HG02759 (cell line): ENCODE results near the gene FXYD7.
"Not testable (repeated sequence)": the region's sequence is repeated elsewhere in the genome, so short reads cannot be mapped to it uniquely, and the experiment has no call there.

Experiments
- ATAC-seq: cut with Tn5 transposase; IDR thresholded peaks from one replicate; pipeline ENCODE4 v1.9.1; 2021; ENCODE audit warnings: mild to moderate bottlenecking, moderate library complexity; ENCODE audit not compliant: unreplicated experiment

FXYD7 gene

GRCh38 chr19:35143231-35143715 lies at the start of gene FXYD7:
TSS of gene FXYD7 (plus strand) at chr19:35143255. CDS start at chr19:35143334, 79 bp downstream.
- ATAC-seq: no peak

DNA sequence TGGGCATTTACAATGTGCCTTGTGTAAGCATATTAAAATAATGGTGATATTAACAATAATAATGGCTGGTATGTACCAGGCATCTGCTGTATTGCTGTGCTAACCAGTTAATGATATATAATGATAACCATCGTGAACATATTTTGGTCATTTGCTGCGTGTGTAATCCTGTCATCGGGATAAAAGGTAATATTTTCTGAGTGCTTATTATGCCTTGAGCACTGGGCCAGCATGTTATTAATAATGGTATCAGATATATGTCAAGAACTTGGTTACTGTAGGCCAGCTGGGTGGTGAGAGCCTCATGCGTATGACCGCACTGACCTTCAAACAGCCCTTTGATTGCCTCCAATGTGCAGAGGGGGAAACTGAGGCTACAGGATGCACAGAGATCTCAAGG lies 49.6 kb upstream of the FXYD7 start:
- ATAC-seq: no peak

GRCh38 chr19:35093941-35094647 lies 49.0 kb upstream of the FXYD7 start:
- ATAC-seq: no peak

- no peak for ATAC-seq
Measured at GRCh38 chr19:35094656-35095055, 48.4 kb upstream of the FXYD7 start.

GRCh38 chr19:35095667-35096368 lies 47.2 kb upstream of the FXYD7 start:
- ATAC-seq: no peak

DNA sequence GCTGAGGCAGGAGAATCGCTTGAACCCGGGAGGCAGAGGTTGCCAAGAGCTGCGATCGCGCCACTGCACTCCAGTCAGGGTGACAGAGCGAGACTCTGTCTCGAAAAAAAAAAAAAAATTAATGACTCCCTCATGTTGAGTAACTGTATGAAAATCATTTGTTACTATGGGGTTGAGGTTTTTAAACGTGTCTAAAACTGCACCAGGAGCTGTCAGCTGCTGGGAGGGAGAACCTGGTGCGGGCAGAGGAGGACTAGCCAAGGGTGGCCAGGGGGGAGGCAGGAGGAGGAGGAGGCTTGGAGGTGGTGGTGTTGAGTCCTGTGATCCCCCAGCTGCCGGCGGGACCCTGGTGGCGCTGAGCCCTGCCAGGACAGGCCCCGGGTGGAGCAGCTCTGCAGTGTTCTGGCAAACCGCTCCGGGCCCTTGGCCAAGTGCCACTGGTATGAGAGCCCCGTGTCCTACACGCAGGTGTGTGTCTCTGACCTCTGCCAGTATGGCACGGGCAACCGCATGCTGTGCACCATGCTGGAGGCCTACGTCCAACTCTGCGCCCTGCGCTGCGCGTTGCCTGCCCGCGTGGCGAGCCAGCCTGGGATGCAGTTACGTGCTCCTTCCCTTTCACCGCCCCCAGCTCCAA lies 44.5 kb upstream of the FXYD7 start:
- ATAC-seq: no peak

GRCh38 chr19:35099155-35099896 lies 43.7 kb upstream of the FXYD7 start:
- ATAC-seq: no peak

- ATAC-seq: no peak
Measured at GRCh38 chr19:35099897-35100275, 43.2 kb upstream of the FXYD7 start.

DNA sequence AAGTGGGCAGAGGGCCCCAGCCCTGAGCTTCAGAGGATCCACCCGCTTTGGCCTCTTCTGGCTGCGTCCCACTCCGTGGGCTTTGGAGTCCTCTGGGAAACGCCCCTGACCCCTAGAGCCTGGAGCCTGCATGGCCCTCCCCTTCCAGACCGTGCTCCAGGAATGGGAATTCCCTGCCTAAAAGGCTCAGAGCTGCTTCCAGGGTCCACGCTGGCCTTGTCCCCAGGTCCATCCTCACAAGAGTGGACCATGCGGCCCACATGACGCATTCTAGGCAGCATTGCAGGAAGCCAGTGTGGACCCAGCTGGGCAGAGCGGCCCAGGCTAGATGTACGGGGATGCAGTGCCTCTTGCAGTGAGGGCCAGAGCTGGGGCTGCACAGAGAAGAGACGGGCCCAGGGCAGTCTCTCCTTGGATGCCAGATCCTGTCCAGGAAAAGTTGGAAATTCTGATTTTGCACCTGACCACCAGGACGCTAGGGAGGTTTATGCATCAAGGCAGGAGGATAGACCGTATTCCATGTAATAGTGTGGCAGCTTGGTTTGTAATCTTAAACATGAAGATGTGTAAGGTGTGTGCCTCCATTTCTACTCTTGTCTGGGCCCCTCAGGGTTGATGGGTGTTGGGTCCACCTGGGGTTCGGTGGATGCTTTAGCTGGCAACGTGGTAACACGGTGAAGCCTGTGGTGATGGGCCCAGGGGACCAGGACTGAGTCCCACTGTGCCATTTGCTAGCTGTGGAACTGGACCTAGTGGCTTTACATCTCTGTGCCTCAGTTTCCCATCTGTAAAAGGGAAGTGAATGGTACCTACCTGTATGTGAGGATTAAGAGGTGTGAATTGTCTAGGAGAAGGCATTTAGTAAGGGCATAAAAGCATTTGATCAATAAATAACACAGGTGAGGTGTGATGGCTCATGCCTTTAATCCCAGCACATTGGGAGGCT lies 42.2 kb upstream of the FXYD7 start:
- no peak for ATAC-seq

GRCh38 chr19:35101949-35102348 lies 41.1 kb upstream of the FXYD7 start:
- not testable (repeated sequence) for ATAC-seq

GRCh38 chr19:35103614-35104013 lies 39.4 kb upstream of the FXYD7 start:
- not testable (repeated sequence) for ATAC-seq

DNA sequence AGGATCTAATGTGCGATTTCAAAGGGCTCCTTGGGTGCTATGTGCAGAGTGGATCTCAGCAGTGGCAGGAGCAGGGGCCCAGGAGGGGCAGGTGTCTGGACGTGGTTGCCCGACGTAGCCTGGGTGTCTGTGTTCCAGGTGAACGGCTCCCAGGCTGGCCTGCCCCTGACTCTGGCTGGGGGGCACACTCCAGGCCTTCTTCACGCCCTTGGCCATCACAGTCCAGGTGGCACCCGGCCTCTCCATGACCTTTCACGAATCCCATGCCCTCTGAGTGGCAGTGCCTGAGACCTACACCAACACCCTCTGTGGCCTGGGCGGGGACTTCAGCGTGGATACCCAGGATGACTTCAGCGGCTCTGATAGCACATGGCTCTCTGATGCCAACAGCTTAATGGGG lies 38.7 kb upstream of the FXYD7 start:
- ATAC-seq: no peak

- no peak for ATAC-seq
Measured at GRCh38 chr19:35105047-35105410, 38.0 kb upstream of the FXYD7 start.

DNA sequence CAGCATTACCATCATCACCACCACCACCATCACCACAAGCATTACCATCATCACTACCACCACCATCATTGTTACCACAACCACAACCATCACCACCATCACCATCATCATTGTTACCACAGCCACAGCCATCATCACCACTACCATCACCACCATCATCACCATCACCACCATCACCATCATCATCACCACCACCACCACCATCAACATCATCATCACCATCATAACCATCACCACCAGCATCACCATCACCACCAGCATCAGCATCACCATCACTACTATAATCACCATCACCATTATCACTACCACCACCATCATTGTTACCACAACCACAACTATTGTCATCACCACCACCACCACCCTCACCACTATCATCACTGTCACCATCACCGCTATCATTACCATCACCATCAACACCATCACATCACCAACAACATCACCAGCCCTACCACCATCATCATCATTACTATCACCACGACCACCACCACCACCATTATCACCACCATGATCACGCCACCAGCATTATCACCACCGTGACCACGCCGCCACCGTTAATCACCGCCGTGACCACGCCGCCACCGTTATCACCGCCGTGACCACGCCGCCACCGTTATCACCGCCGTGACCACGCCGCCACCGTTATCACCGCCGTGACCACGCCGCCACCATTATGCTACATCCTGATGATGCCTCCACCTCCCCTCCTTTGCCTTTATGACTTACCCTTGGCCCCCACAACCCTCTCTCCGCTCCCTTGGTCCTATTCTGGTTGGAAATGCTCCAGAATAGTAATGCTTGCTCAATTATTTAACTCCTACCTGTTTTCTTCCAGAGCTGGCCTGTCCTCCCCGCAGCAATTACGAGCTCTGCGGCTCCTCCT lies 37.4 kb upstream of the FXYD7 start:
- ATAC-seq: no peak

GRCh38 chr19:35106291-35106583 lies 36.8 kb upstream of the FXYD7 start:
- no peak for ATAC-seq

DNA sequence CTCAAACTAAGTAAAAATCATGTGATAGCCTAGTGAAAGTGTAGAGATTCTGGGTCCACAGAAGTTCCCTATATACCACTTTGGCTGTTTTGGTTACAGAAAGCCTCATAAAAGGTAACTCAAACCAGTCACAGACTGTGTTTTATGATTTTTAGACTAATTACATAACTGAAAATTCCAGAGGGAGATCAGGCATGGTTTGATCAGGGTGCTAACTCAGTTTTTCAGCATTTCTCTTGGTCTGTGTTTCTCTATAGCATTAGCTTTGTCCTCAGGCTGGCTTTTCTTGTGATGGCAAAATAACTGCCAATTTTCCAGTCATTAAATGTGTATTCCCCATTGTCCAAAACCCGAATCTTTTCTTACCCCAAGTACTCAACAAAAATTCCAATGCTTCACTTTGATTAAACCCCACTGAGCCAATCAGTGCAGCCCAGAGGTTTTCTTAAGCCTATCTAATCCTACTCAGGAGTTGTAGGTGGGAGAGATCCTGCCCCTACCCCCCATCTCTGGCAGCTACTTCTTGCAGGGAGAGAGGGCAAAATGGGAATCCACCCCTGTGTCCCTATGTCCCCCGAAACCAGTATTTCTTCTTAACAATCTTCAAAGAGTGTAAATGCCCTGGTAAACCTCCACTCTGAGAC lies 36.0 kb upstream of the FXYD7 start:
- no peak for ATAC-seq

- ATAC-seq: no peak
Measured at GRCh38 chr19:35107545-35107944, 35.5 kb upstream of the FXYD7 start.

DNA sequence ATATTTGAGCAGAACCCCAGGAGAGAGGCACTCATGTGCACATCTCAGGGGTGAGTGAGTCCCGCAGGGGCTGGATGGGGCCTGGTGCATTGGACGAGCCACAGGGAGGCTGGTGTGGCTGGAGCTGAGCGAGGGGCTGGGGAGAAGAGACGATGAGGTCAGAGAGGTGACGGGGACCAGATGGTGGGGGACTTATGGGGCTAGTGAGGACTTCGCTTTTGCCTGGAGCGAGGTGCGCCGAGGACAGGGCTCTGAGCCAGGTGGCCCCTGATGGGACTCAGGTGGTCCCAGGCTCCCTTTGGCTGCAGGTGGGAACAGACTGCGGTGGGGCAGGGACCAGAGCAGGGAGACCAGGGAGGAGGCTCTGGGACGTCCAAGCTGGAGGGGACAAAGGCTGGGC lies 34.3 kb upstream of the FXYD7 start:
- no peak for ATAC-seq
